ENCODE data around the gene OPCML.

Gene OPCML

GRCh38 chr11:132779497-132779896, 752.8 kb downstream of the OPCML start:
- no peak overlapping the region for H3K4me3 ChIP-seq (ENCODE audit: insufficient read depth, low read length, poor library complexity, severe bottlenecking)
- H3K79me2 ChIP-seq (ENCODE audit: insufficient read depth, low read length) = no peaks in the 10 kb centered on the region
- TF ChIP-seq CTCF (IDR thresholded peaks at IDR 0.05; ENCODE audit: insufficient read depth, low read length, poor library complexity, severe bottlenecking) = no peak
- no peak for TF ChIP-seq EZH2phosphoT487 (conservative IDR thresholded peaks at IDR 0.05; ENCODE audit: low read length)
- H2AFZ ChIP-seq (ENCODE audit: low read depth, low read length, severe bottlenecking) = no peak overlapping the region
- no peaks in the 10 kb centered on the region for H3K9me3 ChIP-seq (ENCODE audit: insufficient read depth, low read length)
- H3K4me2 ChIP-seq (ENCODE audit: low read depth, low read length, poor library complexity, severe bottlenecking) = no peak overlapping the region
- no peaks in the 10 kb centered on the region for H3K27me3 ChIP-seq (ENCODE audit: low read length)
- H3K27ac ChIP-seq (ENCODE audit: low read depth, low read length) = no peak overlapping the region
- H4K20me1 ChIP-seq (ENCODE audit: low read depth, low read length) = no peaks in the 10 kb centered on the region
- no peaks in the 10 kb centered on the region for H3K9me2 ChIP-seq (replicated peaks; ENCODE audit: insufficient read depth, low read length)
- H3F3A ChIP-seq (ENCODE audit: insufficient read depth) = no peaks in the 10 kb centered on the region
- H3K36me3 ChIP-seq (ENCODE audit: low read length) = no peaks in the 10 kb centered on the region
- H3K9ac ChIP-seq (ENCODE audit: low read length) = no peak overlapping the region

GRCh38 chr11:132777067-132777975, 755.0 kb downstream of the OPCML start:
- no peak overlapping the region for H3K27ac ChIP-seq (ENCODE audit: low read depth, low read length)
- no peak overlapping the region for H3K4me3 ChIP-seq (ENCODE audit: insufficient read depth, low read length, poor library complexity, severe bottlenecking)
- H2AFZ ChIP-seq (ENCODE audit: low read depth, low read length, severe bottlenecking) = no peak overlapping the region
- H3K9ac ChIP-seq (ENCODE audit: low read length) = no peak overlapping the region
- no peaks in the 10 kb centered on the region for H3K27me3 ChIP-seq (ENCODE audit: low read length)
- TF ChIP-seq EZH2phosphoT487 (conservative IDR thresholded peaks at IDR 0.05; ENCODE audit: low read length) (no peak), CTCF (IDR thresholded peaks at IDR 0.05; ENCODE audit: insufficient read depth, low read length, poor library complexity, severe bottlenecking) (no peak)
- H3F3A ChIP-seq (ENCODE audit: insufficient read depth) = no peaks in the 10 kb centered on the region
- no peaks in the 10 kb centered on the region for H3K9me2 ChIP-seq (replicated peaks; ENCODE audit: insufficient read depth, low read length)
- H3K4me2 ChIP-seq (ENCODE audit: low read depth, low read length, poor library complexity, severe bottlenecking) = no peak overlapping the region
- H3K9me3 ChIP-seq (ENCODE audit: insufficient read depth, low read length) = no peaks in the 10 kb centered on the region
- H3K79me2 ChIP-seq (ENCODE audit: insufficient read depth, low read length) = no peaks in the 10 kb centered on the region
- no peaks in the 10 kb centered on the region for H4K20me1 ChIP-seq (ENCODE audit: low read depth, low read length)
- no peaks in the 10 kb centered on the region for H3K36me3 ChIP-seq (ENCODE audit: low read length)

GRCh38 chr11:132773751-132774150, 758.5 kb downstream of the OPCML start:
- Histone ChIP-seq H3K9me3 (ENCODE audit: insufficient read depth, low read length) (no peaks in the 10 kb centered on the region), H3K27ac (ENCODE audit: low read depth, low read length) (no peak overlapping the region), H3K27me3 (ENCODE audit: low read length) (no peaks in the 10 kb centered on the region), H3F3A (ENCODE audit: insufficient read depth) (no peaks in the 10 kb centered on the region), H2AFZ (ENCODE audit: low read depth, low read length, severe bottlenecking) (no peak overlapping the region), H3K4me3 (ENCODE audit: insufficient read depth, low read length, poor library complexity, severe bottlenecking) (no peak overlapping the region), H3K4me2 (ENCODE audit: low read depth, low read length, poor library complexity, severe bottlenecking) (no peak overlapping the region), H3K9me2 (replicated peaks; ENCODE audit: insufficient read depth, low read length) (no peaks in the 10 kb centered on the region), H3K36me3 (ENCODE audit: low read length) (no peaks in the 10 kb centered on the region), H4K20me1 (ENCODE audit: low read depth, low read length) (no peaks in the 10 kb centered on the region), H3K9ac (ENCODE audit: low read length) (no peak overlapping the region), H3K79me2 (ENCODE audit: insufficient read depth, low read length) (no peaks in the 10 kb centered on the region)
- TF ChIP-seq EZH2phosphoT487 (conservative IDR thresholded peaks at IDR 0.05; ENCODE audit: low read length) = no peak
- no peak for TF ChIP-seq CTCF (IDR thresholded peaks at IDR 0.05; ENCODE audit: insufficient read depth, low read length, poor library complexity, severe bottlenecking)
